Ishikawa (cell line): ENCODE data around the gene CCNK.

Experiments
- CEBPB ChIP-seq: IDR thresholded peaks from 2 replicates; pipeline ENCODE4 v1.6.1; 2012
- EP300 ChIP-seq: IDR thresholded peaks from 2 replicates; pipeline ENCODE4 v1.6.1; 2012; ENCODE audit warnings: borderline replicate concordance
- FOXM1 ChIP-seq: IDR thresholded peaks from 2 replicates; pipeline ENCODE4 v1.6.1; 2012; ENCODE audit warnings: low read depth, borderline replicate concordance
- NFIC ChIP-seq: IDR thresholded peaks from 2 replicates; pipeline ENCODE4 v1.6.1; 2012
- RAD21 ChIP-seq: IDR thresholded peaks from 2 replicates; pipeline ENCODE4 v1.6.1; 2012; ENCODE audit warnings: low read depth
- TAF1 ChIP-seq: IDR thresholded peaks from 2 replicates; pipeline ENCODE4 v1.6.1; 2012; ENCODE audit warnings: low read depth, mild to moderate bottlenecking
- TEAD4 ChIP-seq: IDR thresholded peaks from 2 replicates; pipeline ENCODE4 v1.6.1; 2012
- YY1 ChIP-seq: IDR thresholded peaks from 2 replicates; pipeline ENCODE4 v1.6.1; 2012; ENCODE audit warnings: low read depth
- ZBTB7A ChIP-seq: IDR thresholded peaks from 2 replicates; pipeline ENCODE4 v1.6.1; 2012; ENCODE audit warnings: low read depth
- TF ChIP-seq, protein P1 (sequence below): IDR thresholded peaks from 2 replicates; pipeline ENCODE4 v1.6.1; 2012; ENCODE audit warnings: low read depth, mild to moderate bottlenecking
- TF ChIP-seq, protein P2 (sequence below): IDR thresholded peaks from 2 replicates; pipeline ENCODE4 v1.6.1; 2012

DNA sequence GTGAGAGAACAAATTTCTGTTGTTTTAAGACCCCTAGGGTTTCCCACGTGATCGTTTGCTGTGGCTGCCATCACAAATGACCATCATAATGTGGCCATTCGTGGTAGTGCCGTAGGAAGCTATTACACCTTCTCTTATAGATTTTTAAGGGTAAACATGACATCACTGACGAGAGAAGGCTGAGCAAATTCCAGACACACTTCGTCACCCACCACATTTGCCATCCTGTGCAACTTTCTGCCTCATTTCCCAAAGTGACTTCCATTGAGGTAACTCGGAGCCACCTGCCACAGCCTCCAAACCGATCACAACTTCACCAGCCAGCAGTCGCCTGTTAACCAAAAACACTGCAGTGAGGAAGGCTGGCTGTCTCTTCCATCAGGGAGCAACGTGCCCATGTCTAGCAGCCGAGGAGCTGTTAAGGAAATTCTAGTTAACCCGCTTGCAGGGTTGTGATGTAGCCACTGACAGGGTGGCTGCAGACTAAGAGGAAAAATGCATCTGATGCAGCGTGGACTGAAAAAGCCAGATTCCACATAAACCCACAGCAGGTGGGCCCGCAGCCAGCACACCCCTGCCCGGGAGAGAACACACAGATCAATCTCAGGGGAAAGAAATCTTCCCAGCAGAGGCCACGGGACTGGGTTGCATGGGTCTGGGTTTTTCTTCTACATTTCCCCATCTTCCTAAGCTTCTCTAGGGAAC is 78.2 kb downstream of the CCNK start:
- no peak for TF ChIP-seq TAF1
- TF ChIP-seq EP300: no peak
- TF ChIP-seq RAD21: no peak
- no peak for TF ChIP-seq TEAD4
- no peak for TF ChIP-seq NFIC
- no peak for TF ChIP-seq FOXM1
- TF ChIP-seq, protein P1, sequence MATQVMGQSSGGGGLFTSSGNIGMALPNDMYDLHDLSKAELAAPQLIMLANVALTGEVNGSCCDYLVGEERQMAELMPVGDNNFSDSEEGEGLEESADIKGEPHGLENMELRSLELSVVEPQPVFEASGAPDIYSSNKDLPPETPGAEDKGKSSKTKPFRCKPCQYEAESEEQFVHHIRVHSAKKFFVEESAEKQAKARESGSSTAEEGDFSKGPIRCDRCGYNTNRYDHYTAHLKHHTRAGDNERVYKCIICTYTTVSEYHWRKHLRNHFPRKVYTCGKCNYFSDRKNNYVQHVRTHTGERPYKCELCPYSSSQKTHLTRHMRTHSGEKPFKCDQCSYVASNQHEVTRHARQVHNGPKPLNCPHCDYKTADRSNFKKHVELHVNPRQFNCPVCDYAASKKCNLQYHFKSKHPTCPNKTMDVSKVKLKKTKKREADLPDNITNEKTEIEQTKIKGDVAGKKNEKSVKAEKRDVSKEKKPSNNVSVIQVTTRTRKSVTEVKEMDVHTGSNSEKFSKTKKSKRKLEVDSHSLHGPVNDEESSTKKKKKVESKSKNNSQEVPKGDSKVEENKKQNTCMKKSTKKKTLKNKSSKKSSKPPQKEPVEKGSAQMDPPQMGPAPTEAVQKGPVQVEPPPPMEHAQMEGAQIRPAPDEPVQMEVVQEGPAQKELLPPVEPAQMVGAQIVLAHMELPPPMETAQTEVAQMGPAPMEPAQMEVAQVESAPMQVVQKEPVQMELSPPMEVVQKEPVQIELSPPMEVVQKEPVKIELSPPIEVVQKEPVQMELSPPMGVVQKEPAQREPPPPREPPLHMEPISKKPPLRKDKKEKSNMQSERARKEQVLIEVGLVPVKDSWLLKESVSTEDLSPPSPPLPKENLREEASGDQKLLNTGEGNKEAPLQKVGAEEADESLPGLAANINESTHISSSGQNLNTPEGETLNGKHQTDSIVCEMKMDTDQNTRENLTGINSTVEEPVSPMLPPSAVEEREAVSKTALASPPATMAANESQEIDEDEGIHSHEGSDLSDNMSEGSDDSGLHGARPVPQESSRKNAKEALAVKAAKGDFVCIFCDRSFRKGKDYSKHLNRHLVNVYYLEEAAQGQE: no peak
- TF ChIP-seq, protein P2, sequence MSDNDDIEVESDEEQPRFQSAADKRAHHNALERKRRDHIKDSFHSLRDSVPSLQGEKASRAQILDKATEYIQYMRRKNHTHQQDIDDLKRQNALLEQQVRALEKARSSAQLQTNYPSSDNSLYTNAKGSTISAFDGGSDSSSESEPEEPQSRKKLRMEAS: no peak
- no peak for TF ChIP-seq YY1
- TF ChIP-seq ZBTB7A: no peak
- TF ChIP-seq CEBPB: no peak
